Suppressor macrophage treated with lipopolysaccharide for 1 hour (primary cell): ENCODE data around the gene SLC45A2.
"Not testable (repeated sequence)": the region's sequence is repeated elsewhere in the genome, so short reads cannot be mapped to it uniquely, and the experiment has no call there.

Experiments
- DNase-seq, 3 donors: peaks; one replicate each; pipeline ENCODE4 v3.0.0-alpha.2; 2020 to 2022

Gene SLC45A2

GRCh38 chr5:33914844-33915243 is 69.6 kb downstream of the SLC45A2 start:
- DNase-seq, result not testable (repeated sequence)

DNA sequence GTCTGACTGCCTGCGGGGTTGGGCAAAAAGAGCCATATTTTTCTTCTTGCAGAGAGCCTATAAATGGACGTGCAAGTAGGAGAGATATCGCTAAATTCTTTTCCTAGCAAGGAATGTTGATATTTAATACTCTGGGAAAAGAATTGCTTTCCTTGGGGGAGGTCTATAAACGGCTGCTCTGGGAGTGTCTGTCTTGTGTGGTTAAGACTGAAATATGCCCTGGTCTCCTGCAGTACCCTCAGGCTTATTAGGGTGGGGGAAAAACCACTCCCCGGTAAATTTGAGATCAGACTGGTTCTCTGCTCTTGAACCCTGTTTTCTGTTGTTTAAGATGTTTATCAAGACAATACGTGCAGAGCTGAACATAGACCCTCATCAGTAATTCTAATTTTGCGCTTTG is 78.2 kb downstream of the SLC45A2 start:
- not testable (repeated sequence) for DNase-seq

DNA sequence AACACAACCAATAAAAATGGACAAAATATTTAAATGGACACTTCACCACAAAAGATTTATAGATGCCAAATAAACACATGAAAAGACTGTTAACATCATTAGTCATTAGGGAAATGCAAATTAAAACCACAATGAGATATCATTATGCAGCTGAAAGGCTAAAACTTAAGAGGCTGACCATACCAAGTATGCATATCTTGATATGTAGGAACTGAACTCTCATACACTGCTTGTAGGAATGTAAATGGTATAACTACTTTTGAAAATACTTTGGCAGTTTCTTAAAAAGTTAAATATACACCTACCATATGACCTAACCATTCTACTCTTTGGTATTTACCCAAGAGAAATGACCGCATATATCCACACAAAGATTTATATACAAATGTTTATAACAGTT is 79.1 kb downstream of the SLC45A2 start:
- DNase-seq, result no peak

- no peak for DNase-seq
Observed at GRCh38 chr5:33903118-33903517, 81.4 kb downstream of the SLC45A2 start.

- DNase-seq, result no peak
Observed at GRCh38 chr5:33901156-33901555, 83.3 kb downstream of the SLC45A2 start.
